ENCODE results near the gene KRT6A.

DNA sequence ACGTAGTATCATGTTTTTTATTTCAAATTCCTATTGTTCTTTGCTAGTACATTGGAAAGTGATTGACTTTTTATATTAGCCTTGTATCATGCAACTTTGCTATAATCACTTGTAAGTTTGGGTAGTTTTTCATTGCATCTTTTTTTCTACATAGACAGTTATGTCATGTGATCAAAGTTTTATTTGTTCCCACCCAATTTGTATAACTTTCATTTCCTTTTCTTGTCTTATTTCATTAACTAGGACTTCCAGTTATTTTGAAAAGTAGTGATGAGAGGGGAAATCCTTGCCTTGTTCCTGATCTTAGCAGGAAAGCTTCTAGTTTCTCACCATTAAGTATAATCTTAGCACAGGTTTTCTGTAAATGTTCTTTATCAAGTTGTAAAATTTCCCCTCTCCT, 9.8 kb upstream of the KRT6A start:
- TF ChIP-seq POLR2A (IDR thresholded peaks at IDR 0.05; ENCODE audit: control extremely low read depth in 1 of 2, low read depth in 2 of 2, low read length in 2 of 2) (no peak), CTCF (IDR thresholded peaks at IDR 0.05; ENCODE audit: control extremely low read depth in 1 of 3, insufficient read depth in 1 of 3, low read depth in 1 of 3, low read length in 3 of 3) (no peak), EP300 (IDR thresholded peaks at IDR 0.05; ENCODE audit: borderline replicate concordance in 1 of 2, low read depth in 2 of 2, low read length in 2 of 2) (no peak), TCF12 (IDR thresholded peaks at IDR 0.05; ENCODE audit: low read depth, low read length) (no peak), TAF7 (optimal IDR thresholded peaks at IDR 0.05; ENCODE audit: borderline replicate concordance, low read depth, low read length) (no peak), POLR2AphosphoS5 (IDR thresholded peaks at IDR 0.05; ENCODE audit: low read depth, low read length) (no peak), EZH2 (IDR thresholded peaks at IDR 0.05; ENCODE audit: low read depth, low read length, severe bottlenecking) (no peak), SIN3A (conservative IDR thresholded peaks at IDR 0.05 in 1 of 2, IDR thresholded peaks at IDR 0.05 in 1 of 2; ENCODE audit: low read depth in 1 of 2, low read length in 2 of 2) (no peak), GTF2F1 (IDR thresholded peaks at IDR 0.05; ENCODE audit: borderline replicate concordance, low read depth, low read length) (no peak), SP1 (IDR thresholded peaks at IDR 0.05; ENCODE audit: low read depth, low read length) (no peak), BRCA1 (IDR thresholded peaks at IDR 0.05; ENCODE audit: low read depth, low read length) (no peak)
